Lung (tissue), 12 donors: ENCODE data around the gene GDPD2. TPM values are rescaled to one million over a fixed set of nuclear protein-coding genes. Genes with fewer than 3 reads are reported as not detected.

ENCODE experiments used
- ATAC-seq: fragments of 200-7000 bp; cut with Tn5 transposase; one replicate; pipeline ENCODE4 v1.9.1; 2020; ENCODE audit warnings: moderate number of reproducible peaks; ENCODE audit not compliant: insufficient read depth, low FRiP score
- DNase-seq, 3 donors: peaks; one replicate each; pipeline ENCODE4 v3.0.0-alpha.2; 2013 to 2017
- H3K27ac ChIP-seq, 2 donors: one replicate each; pipeline ENCODE4 v1.5.1; 2013; ENCODE audit warnings: mild to moderate bottlenecking in 2 of 2, moderate library complexity in 2 of 2, control low read depth in 1 of 2, inconsistent platforms in 1 of 2, low read depth in 1 of 2, low read length in 1 of 2
- H3K27me3 ChIP-seq, 3 donors: one replicate each; pipeline ENCODE4 v1.5.1; 2013; ENCODE audit warnings: low read length in 2 of 3; ENCODE audit not compliant: control insufficient read depth in 3 of 3, insufficient read depth in 3 of 3
- H3K36me3 ChIP-seq, 4 donors: one replicate each; pipeline ENCODE4 v1.5.1; 2013; ENCODE audit warnings: low read length in 4 of 4, mild to moderate bottlenecking in 1 of 4, moderate library complexity in 1 of 4; ENCODE audit not compliant: control insufficient read depth in 4 of 4, insufficient read depth in 4 of 4
- H3K4me1 ChIP-seq, 5 donors: one replicate each; pipeline ENCODE4 v1.5.1; 2013; ENCODE audit warnings: low read length in 5 of 5, mild to moderate bottlenecking in 2 of 5, moderate library complexity in 1 of 5; ENCODE audit not compliant: control insufficient read depth in 5 of 5, insufficient read depth in 5 of 5
- H3K4me3 ChIP-seq: one replicate; pipeline ENCODE4 v1.5.1; 2013; ENCODE audit warnings: mild to moderate bottlenecking, control low read depth, moderate library complexity
- H3K9ac ChIP-seq, 2 donors: one replicate each; pipeline ENCODE4 v1.5.1; 2013; ENCODE audit warnings: low read length in 2 of 2, control low read depth in 1 of 2; ENCODE audit not compliant: insufficient read depth in 1 of 2
- H3K9me3 ChIP-seq, 4 donors: one replicate each; pipeline ENCODE4 v1.5.1; 2013; ENCODE audit warnings: low read length in 3 of 4, mild to moderate bottlenecking in 1 of 4, moderate library complexity in 1 of 4; ENCODE audit not compliant: control insufficient read depth in 4 of 4, insufficient read depth in 3 of 4
- WGBS, 2 donors: extraction: QIAGEN DNeasy Blood & Tissue Kit; methylation state at CpG; one replicate each; pipeline ENCODE4 v1.1.7; 2013; 5-methylcytosine and 5-hydroxymethylcytosine counted together
- polyA plus RNA-seq, 2 donors: library from polyadenylated mRNA; stranded (reverse); fragments of 200-250 nt; gene quantifications; one replicate each; pipeline ENCODE4 v1.2.1, GENCODE V29; 2013
- total RNA-seq, 2 donors: library from RNA; depleted of rRNA in 1 of 2; stranded (reverse); fragments of >200 nt in 1 of 2; gene quantifications; one replicate each; pipeline ENCODE4 v1.2.1, GENCODE V29; 2014 to 2021
- TF ChIP-seq, protein P1 (sequence below): IDR thresholded peaks from 2 replicates; pipeline ENCODE4 v1.5.1; 2012; ENCODE audit warnings: mild to moderate bottlenecking; ENCODE audit errors: control extremely low read depth, extremely low read depth
- donor health status: control.
- donor health status: control.
- donor health status: Bipolar disorder and iron deficiency.
- donor health status: healthy.
- donor health status: DM: yes; HTN: yes; CAD: no.

Gene GDPD2
- total and polyA plus RNA-seq, 4 donors = not detected

GRCh38 chrX:70421618-70422017 lies 1.5 kb upstream of the GDPD2 start:
- Histone ChIP-seq H3K9ac (no peak overlapping the region), H3K36me3 (no peaks in the 10 kb centered on the region), H3K4me3 (no peak overlapping the region), H3K9me3 (peaks cover 0 to 3% (median 0%) of the 10 kb centered on the region in 4 donors), H3K27ac (no peak overlapping the region), H3K27me3 (peaks cover 0 to 3% (median 0%) of the 10 kb centered on the region in 3 donors), H3K4me1 (no peaks in the 10 kb centered on the region)
- no peak for ATAC-seq
- TF ChIP-seq, protein P1, sequence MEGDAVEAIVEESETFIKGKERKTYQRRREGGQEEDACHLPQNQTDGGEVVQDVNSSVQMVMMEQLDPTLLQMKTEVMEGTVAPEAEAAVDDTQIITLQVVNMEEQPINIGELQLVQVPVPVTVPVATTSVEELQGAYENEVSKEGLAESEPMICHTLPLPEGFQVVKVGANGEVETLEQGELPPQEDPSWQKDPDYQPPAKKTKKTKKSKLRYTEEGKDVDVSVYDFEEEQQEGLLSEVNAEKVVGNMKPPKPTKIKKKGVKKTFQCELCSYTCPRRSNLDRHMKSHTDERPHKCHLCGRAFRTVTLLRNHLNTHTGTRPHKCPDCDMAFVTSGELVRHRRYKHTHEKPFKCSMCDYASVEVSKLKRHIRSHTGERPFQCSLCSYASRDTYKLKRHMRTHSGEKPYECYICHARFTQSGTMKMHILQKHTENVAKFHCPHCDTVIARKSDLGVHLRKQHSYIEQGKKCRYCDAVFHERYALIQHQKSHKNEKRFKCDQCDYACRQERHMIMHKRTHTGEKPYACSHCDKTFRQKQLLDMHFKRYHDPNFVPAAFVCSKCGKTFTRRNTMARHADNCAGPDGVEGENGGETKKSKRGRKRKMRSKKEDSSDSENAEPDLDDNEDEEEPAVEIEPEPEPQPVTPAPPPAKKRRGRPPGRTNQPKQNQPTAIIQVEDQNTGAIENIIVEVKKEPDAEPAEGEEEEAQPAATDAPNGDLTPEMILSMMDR = no peak
- 39 to 51% methylated on average over 2 of the region's 2 CpGs for WGBS, 2 donors
- no peak for DNase-seq

GRCh38 chrX:70423936-70424675 lies 992 bp downstream of the GDPD2 start:
- no peak overlapping the region for H3K9ac ChIP-seq
- no peak overlapping the region for H3K4me3 ChIP-seq
- H3K27me3 ChIP-seq = peaks cover 0 to 3% (median 0%) of the 10 kb centered on the region in 3 donors
- peaks cover 0 to 3% (median 0%) of the 10 kb centered on the region in 4 donors for H3K9me3 ChIP-seq
- H3K4me1 ChIP-seq = no peaks in the 10 kb centered on the region
- H3K36me3 ChIP-seq = no peaks in the 10 kb centered on the region
- ATAC-seq (no peak), DNase-seq (no peak)
- H3K27ac ChIP-seq = no peak overlapping the region
- WGBS, 2 donors = 72 to 86% methylated on average over 10 of the region's 10 CpGs
- TF ChIP-seq, protein P1 = no peak

GRCh38 chrX:70424801-70425200 lies 1.7 kb downstream of the GDPD2 start:
- Histone ChIP-seq H3K9me3 (peaks cover 0 to 3% (median 0%) of the 10 kb centered on the region in 4 donors), H3K36me3 (no peaks in the 10 kb centered on the region), H3K27ac (no peak overlapping the region), H3K4me1 (no peaks in the 10 kb centered on the region), H3K4me3 (no peak overlapping the region), H3K27me3 (no peaks in the 10 kb centered on the region), H3K9ac (no peak overlapping the region)
- TF ChIP-seq, protein P1 = no peak
- 83 to 99% methylated on average over 8 to 10 of the region's 10 CpGs for WGBS, 2 donors
- ATAC-seq (no peak), DNase-seq (no peak)
